Neutrophil (primary cell): ENCODE measurements around the gene PPID.
A peak's percentile ranks its signal among the peaks of the same experiment; 100 is the strongest.

Source experiments
- H3K27ac ChIP-seq: fragments of 200-600 bp; sonication (generic); 2 replicates; pipeline ENCODE4 v1.5.1; 2016; ENCODE audit warnings: mild to moderate bottlenecking, moderate library complexity
- H3K27me3 ChIP-seq: fragments of 200-600 bp; sonication (generic); 2 replicates; pipeline ENCODE4 v1.6.0; 2016; ENCODE audit warnings: mild to moderate bottlenecking
- H3K36me3 ChIP-seq: fragments of 200-600 bp; sonication (generic); 2 replicates; pipeline ENCODE4 v1.5.1; 2017
- H3K4me1 ChIP-seq, 2 experiments: fragments of 200-600 bp in 1 of 2; sonication (generic) in 1 of 2; 1 replicate in 1 of 2; 2 replicates in 1 of 2; pipeline versions ENCODE4 v1.5.1 to v1.6.1; 2013 to 2016; ENCODE audit warnings: low read depth in 1 of 2, low read length in 1 of 2, mild to moderate bottlenecking in 1 of 2, moderate library complexity in 1 of 2; ENCODE audit not compliant: control insufficient read depth in 1 of 2, insufficient read depth in 1 of 2
- H3K4me3 ChIP-seq, 2 experiments: fragments of 200-600 bp in 1 of 2; sonication (generic) in 1 of 2; 1 replicate in 1 of 2; 2 replicates in 1 of 2; pipeline ENCODE4 v1.5.1; 2013 to 2016; ENCODE audit warnings: low read depth in 1 of 2, low read length in 1 of 2, mild to moderate bottlenecking in 1 of 2, moderate library complexity in 1 of 2
- H3K9me3 ChIP-seq: fragments of 200-600 bp; sonication (generic); 2 replicates; pipeline ENCODE4 v1.5.1; 2016
- CTCF ChIP-seq: fragments of 200-600 bp; sonication (generic); IDR thresholded peaks from 2 replicates; pipeline ENCODE4 v1.5.1; 2016; ENCODE audit warnings: antibody characterized with exemption

Gene PPID

GRCh38 chr4:158671665-158671914 lies 51.6 kb downstream of the PPID start, which contains the start of gene C4orf46:
C4orf46 (minus strand) TSS chr4:158671887; CDS start chr4:158671801, 86 bp downstream.
- TF ChIP-seq CTCF: no peak

GRCh38 chr4:158670975-158671664 lies 52.1 kb downstream of the PPID start:
- Histone ChIP-seq H3K36me3 (no peaks in the 10 kb centered on the region), H3K4me1 (peaks cover 33% of the 10 kb centered on the region in 2 experiments), H3K27me3 (no peaks in the 10 kb centered on the region), H3K4me3 (peak overlapping the region; percentile 68 to 90), H3K9me3 (no peaks in the 10 kb centered on the region), H3K27ac (peak overlapping the region; percentile 91)
- no peak for TF ChIP-seq CTCF

More at GRCh38 chr4:158671665-158671914, 51.6 kb downstream of the PPID start, which contains the start of gene C4orf46:
- Histone ChIP-seq H3K9me3 (no peaks in the 10 kb centered on the region), H3K4me3 (peak within 1 kb of the TSS; percentile 68 to 90), H3K4me1 (peaks cover 33% of the 10 kb centered on the region in 2 experiments), H3K36me3 (no peaks in the 10 kb centered on the region), H3K27me3 (no peaks in the 10 kb centered on the region), H3K27ac (peak within 1 kb of the TSS; percentile 91)

- no peaks in the 10 kb centered on the region for H3K27me3 ChIP-seq
- no peak for TF ChIP-seq CTCF
- H3K9me3 ChIP-seq: no peaks in the 10 kb centered on the region
- H3K27ac ChIP-seq: no peak overlapping the region
- peaks cover 37 to 40% of the 10 kb centered on the region in 2 experiments for H3K4me1 ChIP-seq
- no peaks in the 10 kb centered on the region for H3K36me3 ChIP-seq
- no peak overlapping the region for H3K4me3 ChIP-seq
Observed at GRCh38 chr4:158669310-158669709, 53.9 kb downstream of the PPID start.

- TF ChIP-seq CTCF: peak; percentile 54
- Histone ChIP-seq H3K9me3 (no peaks in the 10 kb centered on the region), H3K27ac (peak overlapping the region; percentile 35), H3K4me3 (no peak overlapping the region), H3K27me3 (no peaks in the 10 kb centered on the region), H3K36me3 (no peaks in the 10 kb centered on the region), H3K4me1 (peaks cover 43 to 51% of the 10 kb centered on the region in 2 experiments)
Observed at GRCh38 chr4:158667651-158668198, 55.5 kb downstream of the PPID start.

- Histone ChIP-seq H3K4me3 (no peak overlapping the region), H3K9me3 (no peaks in the 10 kb centered on the region), H3K36me3 (no peaks in the 10 kb centered on the region), H3K27ac (no peak overlapping the region), H3K27me3 (no peaks in the 10 kb centered on the region), H3K4me1 (peaks cover 39 to 47% of the 10 kb centered on the region in 2 experiments)
- TF ChIP-seq CTCF: no peak
Observed at GRCh38 chr4:158666892-158667291, 56.3 kb downstream of the PPID start.
